Neuronal stem cell (in vitro differentiated cells): ENCODE measurements around the gene CCDC68.

Experiments used
- DNase-seq: peaks from one replicate; pipeline ENCODE4 v3.0.0-alpha.2; 2013; ENCODE audit warnings: low spot score
- H2AFZ ChIP-seq: one replicate; pipeline ENCODE4 v1.6.1; 2013; ENCODE audit warnings: mild to moderate bottlenecking, low read length, inconsistent platforms
- H2AK5ac ChIP-seq: 2 replicates; pipeline ENCODE4 v1.6.1; 2013; ENCODE audit warnings: low read depth, mild to moderate bottlenecking, inconsistent platforms, low read length, moderate library complexity, mixed read lengths
- H2BK120ac ChIP-seq: 2 replicates; pipeline ENCODE4 v1.6.1; 2013; ENCODE audit warnings: low read depth, mild to moderate bottlenecking, inconsistent platforms, low read length, moderate library complexity, mixed read lengths
- H2BK12ac ChIP-seq: one replicate; pipeline ENCODE4 v1.6.1; 2013; ENCODE audit warnings: low read length, inconsistent platforms
- H2BK15ac ChIP-seq: 2 replicates; pipeline ENCODE4 v1.6.1; 2013; ENCODE audit warnings: mild to moderate bottlenecking, low read length, inconsistent platforms, mixed read lengths
- H2BK5ac ChIP-seq: one replicate; pipeline ENCODE4 v1.6.1; 2013; ENCODE audit warnings: inconsistent platforms, mild to moderate bottlenecking, low read length, moderate library complexity
- H3K14ac ChIP-seq: one replicate; pipeline ENCODE4 v1.6.1; 2013; ENCODE audit warnings: low read length, inconsistent platforms
- H3K18ac ChIP-seq: 2 replicates; pipeline ENCODE4 v1.6.1; 2013; ENCODE audit warnings: low read length, inconsistent platforms
- H3K23ac ChIP-seq: 2 replicates; pipeline ENCODE4 v1.6.1; 2013; ENCODE audit warnings: low read depth, mild to moderate bottlenecking, mixed read lengths, low read length, inconsistent platforms; ENCODE audit not compliant: poor library complexity
- H3K27ac ChIP-seq: replicated peaks from 3 replicates; pipeline ENCODE4 v1.5.1; 2013; ENCODE audit warnings: low read length, inconsistent platforms
- H3K27me3 ChIP-seq, 3 experiments: 2 replicates each; pipeline ENCODE4 v1.6.1; 2013; ENCODE audit warnings: low read length in 3 of 3, mild to moderate bottlenecking in 2 of 3, inconsistent platforms in 1 of 3, low read depth in 1 of 3, mixed read lengths in 1 of 3, moderate library complexity in 1 of 3; ENCODE audit not compliant: control insufficient read depth in 3 of 3, insufficient read depth in 3 of 3
- H3K36me3 ChIP-seq, 2 donors: replicated peaks in 1 of 2; 2 replicates each; pipeline ENCODE4 v1.6.1; 2013; ENCODE audit warnings: low read length in 2 of 2; ENCODE audit not compliant: control insufficient read depth in 2 of 2, insufficient read depth in 2 of 2
- H3K4ac ChIP-seq: 2 replicates; pipeline ENCODE4 v1.6.1; 2013; ENCODE audit warnings: inconsistent platforms, mild to moderate bottlenecking, low read length, moderate library complexity
- H3K4me1 ChIP-seq, 2 donors: 1 replicate in 1 of 2; 2 replicates in 1 of 2; pipeline ENCODE4 v1.6.1; 2013; ENCODE audit warnings: low read length in 2 of 2, low read depth in 1 of 2; ENCODE audit not compliant: control insufficient read depth in 2 of 2, insufficient read depth in 1 of 2
- H3K4me2 ChIP-seq: one replicate; pipeline ENCODE4 v1.6.1; 2013; ENCODE audit warnings: mild to moderate bottlenecking, low read length, inconsistent platforms; ENCODE audit not compliant: insufficient read depth, poor library complexity, severe bottlenecking
- H3K4me3 ChIP-seq, 2 donors: 2 replicates each; pipeline ENCODE4 v1.5.1; 2013; ENCODE audit warnings: low read length in 2 of 2, mild to moderate bottlenecking in 2 of 2, inconsistent platforms in 1 of 2, moderate library complexity in 1 of 2
- H3K79me1 ChIP-seq: one replicate; pipeline ENCODE4 v1.6.1; 2013; ENCODE audit warnings: low read depth, mild to moderate bottlenecking, inconsistent platforms, low read length, moderate library complexity
- H3K9ac ChIP-seq: one replicate; pipeline ENCODE4 v1.6.1; 2013; ENCODE audit warnings: mild to moderate bottlenecking, low read depth, low read length, inconsistent platforms; ENCODE audit not compliant: poor library complexity
- H3K9me3 ChIP-seq, 2 donors: replicated peaks in 1 of 2; 2 replicates each; pipeline versions ENCODE3 to v1.6.1; 2013; ENCODE audit warnings: low read length in 2 of 2, mild to moderate bottlenecking in 2 of 2, inconsistent platforms in 1 of 2, low read depth in 1 of 2, mixed read lengths in 1 of 2, moderate library complexity in 1 of 2; ENCODE audit not compliant: control insufficient read depth in 2 of 2, insufficient read depth in 1 of 2
- H4K8ac ChIP-seq: one replicate; pipeline ENCODE4 v1.6.1; 2013; ENCODE audit warnings: low read depth, mild to moderate bottlenecking, inconsistent platforms, low read length, moderate library complexity
- H4K91ac ChIP-seq: one replicate; pipeline ENCODE4 v1.6.1; 2013; ENCODE audit warnings: low read length, low read depth, mild to moderate bottlenecking, inconsistent platforms; ENCODE audit not compliant: poor library complexity
- WGBS, 2 donors: extraction: QIAGEN DNeasy Blood & Tissue Kit; methylation state at CpG; one replicate each; pipeline ENCODE4 v1.1.7; 2013; ENCODE audit warnings: missing lambda C conversion rate in 2 of 2, mixed read lengths in 1 of 2; ENCODE audit not compliant: insufficient read length in 2 of 2, insufficient replicate concordance in 1 of 2; ENCODE audit errors: extremely low coverage in 2 of 2; 5-methylcytosine and 5-hydroxymethylcytosine counted together

The CCDC68 gene

DNA sequence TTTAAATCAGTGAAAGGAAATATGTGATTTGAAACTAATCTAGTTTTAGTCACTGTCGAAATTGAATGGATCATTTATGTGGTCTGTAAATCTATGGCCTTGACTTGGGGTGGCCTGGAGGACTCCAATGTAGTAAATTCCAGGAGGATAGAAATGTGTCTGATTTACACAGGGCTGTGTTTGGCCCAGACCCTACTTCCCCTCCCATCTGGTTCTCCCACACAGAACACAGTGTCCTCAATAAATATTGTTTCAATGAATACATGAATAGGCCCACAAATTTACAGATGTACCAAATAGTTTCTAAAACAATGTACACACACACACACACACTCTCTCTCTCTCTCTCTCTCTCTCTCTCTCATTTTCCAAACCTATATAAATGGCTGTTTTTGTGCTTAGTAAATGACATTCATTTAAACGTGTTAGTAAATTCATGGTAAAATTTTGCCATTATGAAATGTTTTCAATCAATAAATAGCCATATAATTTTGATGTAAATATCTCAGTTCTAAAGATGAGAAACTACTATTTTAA is 1.9 kb downstream of the CCDC68 start:
- H3K27ac ChIP-seq = no peak overlapping the region
- no peaks in the 10 kb centered on the region for H3K79me1 ChIP-seq
- no peak overlapping the region for H3K4me3 ChIP-seq
- H3K18ac ChIP-seq = no peak overlapping the region
- no peak overlapping the region for H3K4ac ChIP-seq
- H2BK12ac ChIP-seq = no peak overlapping the region
- no peak overlapping the region for H4K91ac ChIP-seq
- no peak overlapping the region for H2BK120ac ChIP-seq
- H2AK5ac ChIP-seq = no peak overlapping the region
- no peak overlapping the region for H4K8ac ChIP-seq
- H3K14ac ChIP-seq = no peak overlapping the region
- H2BK5ac ChIP-seq = no peak overlapping the region
- no peak overlapping the region for H3K4me2 ChIP-seq
- no peak overlapping the region for H2AFZ ChIP-seq
- WGBS, 2 donors = no CpG with 5 or more reads among the region's 2 CpGs
- H3K9me3 ChIP-seq = no peaks in the 10 kb centered on the region
- H3K36me3 ChIP-seq = no peaks in the 10 kb centered on the region
- H3K9ac ChIP-seq = no peak overlapping the region
- DNase-seq = no peak
- no peaks in the 10 kb centered on the region for H3K4me1 ChIP-seq
- no peak overlapping the region for H3K23ac ChIP-seq
- peaks cover 0 to 4% (median 0%) of the 10 kb centered on the region in 3 experiments for H3K27me3 ChIP-seq
- no peak overlapping the region for H2BK15ac ChIP-seq

- Histone ChIP-seq H3K9me3 (no peaks in the 10 kb centered on the region), H3K4me1 (no peaks in the 10 kb centered on the region), H3K4me3 (no peak overlapping the region), H4K8ac (no peak overlapping the region), H3K4ac (no peak overlapping the region), H3K14ac (no peak overlapping the region), H2AK5ac (no peak overlapping the region), H2BK120ac (no peak overlapping the region), H3K36me3 (no peaks in the 10 kb centered on the region), H3K18ac (no peak overlapping the region), H3K23ac (no peak overlapping the region), H3K27me3 (peaks cover 0 to 4% (median 0%) of the 10 kb centered on the region in 3 experiments), H2BK12ac (no peak overlapping the region), H4K91ac (no peak overlapping the region), H3K79me1 (no peaks in the 10 kb centered on the region), H3K4me2 (no peak overlapping the region), H3K27ac (no peak overlapping the region), H2AFZ (no peak overlapping the region), H3K9ac (no peak overlapping the region), H2BK5ac (no peak overlapping the region), H2BK15ac (no peak overlapping the region)
- no CpG with 5 or more reads among the region's 3 CpGs for WGBS, 2 donors
- no peak for DNase-seq
Observed at GRCh38 chr18:54956506-54956905, 2.8 kb downstream of the CCDC68 start.

DNA sequence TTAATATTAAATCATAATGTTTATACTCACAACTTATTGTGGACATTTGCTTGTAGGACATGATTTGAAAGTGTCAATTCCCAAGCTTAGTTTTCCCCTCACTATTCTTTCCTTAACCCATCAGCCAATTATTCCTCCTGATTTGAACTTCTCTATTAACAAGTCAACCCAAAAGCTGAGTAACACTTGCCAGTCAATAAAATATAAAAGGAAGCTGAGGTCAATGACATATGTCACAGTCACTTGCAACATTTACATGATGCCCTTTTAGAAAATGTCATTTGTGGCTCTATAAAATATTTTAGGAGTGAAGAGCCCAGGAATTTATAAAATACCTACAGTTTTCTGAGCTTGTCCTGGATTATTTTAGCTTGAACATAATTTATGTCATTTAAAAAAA is 7.2 kb downstream of the CCDC68 start:
- no peaks in the 10 kb centered on the region for H3K79me1 ChIP-seq
- no peak overlapping the region for H4K8ac ChIP-seq
- DNase-seq = no peak
- H3K14ac ChIP-seq = no peak overlapping the region
- H3K36me3 ChIP-seq = no peaks in the 10 kb centered on the region
- no peaks in the 10 kb centered on the region for H3K9me3 ChIP-seq
- H2BK120ac ChIP-seq = no peak overlapping the region
- no peak overlapping the region for H3K4ac ChIP-seq
- H3K27ac ChIP-seq = no peak overlapping the region
- H2BK12ac ChIP-seq = no peak overlapping the region
- H2AFZ ChIP-seq = no peak overlapping the region
- H2AK5ac ChIP-seq = no peak overlapping the region
- no peaks in the 10 kb centered on the region for H3K27me3 ChIP-seq
- H4K91ac ChIP-seq = no peak overlapping the region
- H3K4me1 ChIP-seq = no peaks in the 10 kb centered on the region
- H2BK5ac ChIP-seq = no peak overlapping the region
- H2BK15ac ChIP-seq = no peak overlapping the region
- H3K4me3 ChIP-seq = no peak overlapping the region
- H3K4me2 ChIP-seq = no peak overlapping the region
- no peak overlapping the region for H3K9ac ChIP-seq
- H3K23ac ChIP-seq = no peak overlapping the region
- H3K18ac ChIP-seq = no peak overlapping the region

- Histone ChIP-seq H4K8ac (no peak overlapping the region), H4K91ac (no peak overlapping the region), H3K9me3 (no peaks in the 10 kb centered on the region), H3K18ac (no peak overlapping the region), H3K4me2 (no peak overlapping the region), H3K14ac (no peak overlapping the region), H3K27me3 (no peaks in the 10 kb centered on the region), H2BK15ac (no peak overlapping the region), H3K36me3 (no peaks in the 10 kb centered on the region), H3K9ac (peak overlapping the region; percentile 50), H2BK120ac (no peak overlapping the region), H3K4me1 (no peaks in the 10 kb centered on the region), H2AFZ (no peak overlapping the region), H3K23ac (no peak overlapping the region), H2AK5ac (no peak overlapping the region), H2BK5ac (no peak overlapping the region), H3K79me1 (no peaks in the 10 kb centered on the region), H3K27ac (no peak overlapping the region), H3K4ac (no peak overlapping the region), H2BK12ac (no peak overlapping the region), H3K4me3 (no peak overlapping the region)
- DNase-seq = no peak
- WGBS, 2 donors = no CpG with 5 or more reads among the region's 7 CpGs
Observed at GRCh38 chr18:54950221-54950620, 9.0 kb downstream of the CCDC68 start.
